Neural cell (in vitro differentiated cells): ENCODE results near the gene GIPC1. TPM values are rescaled to one million over a fixed set of nuclear protein-coding genes. Genes with fewer than 3 reads are reported as not detected.

Experiments used
- H2AFZ ChIP-seq: fragments of 200-600, 300-800 bp; sonication (generic), shearing (Covaris generic); 2 replicates; pipeline ENCODE4 v1.6.0; 2014; ENCODE audit warnings: low read depth, mild to moderate bottlenecking, antibody characterized with exemption, low read length, moderate library complexity
- H3F3A ChIP-seq: fragments of 200-600 bp; shearing (Covaris generic); 2 replicates; pipeline ENCODE4 v1.6.1; 2016; ENCODE audit warnings: mild to moderate bottlenecking, moderate library complexity, mixed read lengths, antibody characterized with exemption, low read length; ENCODE audit not compliant: insufficient read depth, poor library complexity, severe bottlenecking
- H3K27ac ChIP-seq: fragments of 200-600, 300-800 bp; sonication (generic), shearing (Covaris generic); 2 replicates; pipeline ENCODE4 v1.5.1; 2014; ENCODE audit warnings: mild to moderate bottlenecking, low read length, moderate library complexity
- H3K27me3 ChIP-seq: fragments of 300-800, 200-600 bp; sonication (generic), shearing (Covaris generic); 2 replicates; pipeline ENCODE4 v1.6.0; 2014; ENCODE audit warnings: mild to moderate bottlenecking, low read depth, low read length, moderate library complexity; ENCODE audit not compliant: insufficient read depth
- H3K36me3 ChIP-seq: fragments of 300-800, 200-600 bp; sonication (generic), shearing (Covaris generic); 2 replicates; pipeline ENCODE4 v1.5.1; 2014; ENCODE audit warnings: mild to moderate bottlenecking, antibody characterized with exemption, low read length, moderate library complexity; ENCODE audit not compliant: insufficient read depth
- H3K4me2 ChIP-seq: fragments of 300-800, 200-600 bp; sonication (generic), shearing (Covaris generic); 2 replicates; pipeline ENCODE4 v1.6.0; 2014; ENCODE audit warnings: mild to moderate bottlenecking, low read length
- H3K4me3 ChIP-seq: fragments of 300-800, 200-600 bp; sonication (generic), shearing (Covaris generic); 2 replicates; pipeline ENCODE4 v1.5.1; 2014; ENCODE audit warnings: mild to moderate bottlenecking, low read length, moderate library complexity
- H3K79me2 ChIP-seq: fragments of 200-600 bp; shearing (Covaris generic); replicated peaks from 2 replicates; pipeline ENCODE4 v1.6.0; 2014; ENCODE audit warnings: mild to moderate bottlenecking, low read length, moderate library complexity; ENCODE audit not compliant: insufficient read depth
- H3K9ac ChIP-seq: fragments of 300-800, 200-600 bp; sonication (generic), shearing (Covaris generic); 2 replicates; pipeline ENCODE4 v1.6.1; 2016; ENCODE audit warnings: mild to moderate bottlenecking, low read length, mixed read lengths
- H3K9me2 ChIP-seq: fragments of 200-600 bp; shearing (Covaris generic); 2 replicates; pipeline ENCODE4 v1.6.1; 2016; ENCODE audit warnings: mild to moderate bottlenecking, low read length, mixed read lengths; ENCODE audit not compliant: insufficient read depth
- H3K9me3 ChIP-seq: fragments of 200-600, 300-800 bp; sonication (generic), shearing (Covaris generic); 2 replicates; pipeline ENCODE4 v1.6.1; 2016; ENCODE audit warnings: mild to moderate bottlenecking, mixed run types, low read length, moderate library complexity, mixed read lengths
- H4K20me1 ChIP-seq: fragments of 200-600 bp; shearing (Covaris generic); 2 replicates; pipeline ENCODE4 v1.6.1; 2016; ENCODE audit warnings: mild to moderate bottlenecking, mixed run types; ENCODE audit not compliant: insufficient read depth
- EP300 ChIP-seq: fragments of 450-650 bp; conservative IDR thresholded peaks from 2 replicates; pipeline ENCODE4 v1.6.1; 2014; ENCODE audit warnings: antibody characterized with exemption, mild to moderate bottlenecking, moderate library complexity; ENCODE audit not compliant: poor library complexity, severe bottlenecking
- EZH2 ChIP-seq: fragments of 200-600, 300-800 bp; shearing (Covaris generic), sonication (generic); IDR thresholded peaks from 2 replicates; pipeline ENCODE4 v1.6.1; 2014; ENCODE audit warnings: antibody characterized with exemption, low read length, borderline replicate concordance, mild to moderate bottlenecking; ENCODE audit not compliant: insufficient read depth, poor library complexity, severe bottlenecking
- MXI1 ChIP-seq: fragments of 450-650 bp; conservative IDR thresholded peaks from 2 replicates; pipeline ENCODE4 v1.6.1; 2014; ENCODE audit warnings: antibody characterized with exemption, mild to moderate bottlenecking; ENCODE audit not compliant: poor library complexity, severe bottlenecking
- POLR2AphosphoS5 ChIP-seq: IDR thresholded peaks from 2 replicates; pipeline ENCODE4 v1.6.1; 2012
- RAD21 ChIP-seq: fragments of 450-650 bp; conservative IDR thresholded peaks from 2 replicates; pipeline ENCODE4 v1.6.1; 2014; ENCODE audit warnings: antibody characterized with exemption, mild to moderate bottlenecking, moderate library complexity
- SMC3 ChIP-seq: fragments of 450-650 bp; conservative IDR thresholded peaks from 2 replicates; pipeline ENCODE4 v1.6.1; 2014; ENCODE audit warnings: antibody characterized with exemption, mild to moderate bottlenecking, moderate library complexity; ENCODE audit not compliant: poor library complexity
- TAF1 ChIP-seq: IDR thresholded peaks from 2 replicates; pipeline ENCODE4 v1.6.1; 2012; ENCODE audit warnings: low read depth
- polyA plus RNA-seq: library from polyadenylated mRNA; depleted of rRNA; stranded (reverse); fragments of >200 nt; gene quantifications from 2 replicates; pipeline ENCODE4 v1.2.3, GENCODE V29; 2014
- TF ChIP-seq, protein P1 (sequence below): fragments of 450-650 bp; IDR thresholded peaks from 2 replicates; pipeline ENCODE4 v1.5.1; 2014; ENCODE audit warnings: antibody characterized with exemption, mild to moderate bottlenecking, moderate library complexity; ENCODE audit not compliant: poor library complexity, severe bottlenecking
- TF ChIP-seq, protein P2 (sequence below): IDR thresholded peaks from 2 replicates; pipeline ENCODE4 v1.6.1; 2012; ENCODE audit warnings: borderline replicate concordance

The GIPC1 gene
- polyA plus RNA-seq, 1 donor from 2014 or later: 128 TPM

DNA sequence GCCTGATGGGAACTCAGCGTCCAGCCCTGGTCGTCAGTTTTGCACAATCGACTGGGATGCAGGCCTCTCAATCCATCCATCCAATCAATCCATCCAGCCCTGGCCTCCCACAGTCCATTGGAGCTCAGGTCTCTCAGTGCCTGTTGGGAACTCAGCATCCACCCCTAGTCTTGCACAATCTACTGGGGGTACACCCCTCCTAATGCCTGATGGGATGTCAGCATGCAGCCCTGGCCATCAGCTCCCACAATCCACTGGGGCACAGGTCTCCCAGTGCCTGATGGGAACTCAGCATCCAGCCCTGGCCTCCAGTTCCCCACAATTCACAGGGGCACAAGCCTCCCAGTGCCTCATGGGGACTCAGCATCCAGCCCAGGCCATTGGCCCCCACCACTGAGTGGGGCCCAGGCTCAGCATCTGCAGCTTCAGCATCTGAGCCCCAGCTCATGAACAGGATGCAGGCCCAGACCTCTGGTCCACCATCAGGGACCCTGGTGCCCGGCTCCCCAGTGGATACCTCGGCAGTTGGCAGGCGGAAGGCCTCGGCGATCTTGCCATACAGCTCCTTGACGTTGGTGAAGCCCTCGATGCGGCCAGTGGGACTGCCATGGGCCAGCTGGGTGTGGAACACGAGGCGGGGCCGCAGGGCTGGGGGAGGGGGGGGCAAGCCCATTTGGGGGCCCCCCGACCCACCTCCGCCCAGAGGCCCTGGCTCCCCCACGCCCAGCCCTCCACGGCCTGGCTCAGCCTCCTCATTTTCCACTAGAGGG is 13.6 kb downstream of the GIPC1 start:
- H3K27me3 ChIP-seq: no peaks in the 10 kb centered on the region
- H4K20me1 ChIP-seq: no peaks in the 10 kb centered on the region
- H3K9me2 ChIP-seq: no peaks in the 10 kb centered on the region
- no peaks in the 10 kb centered on the region for H3K79me2 ChIP-seq
- H3K4me2 ChIP-seq: no peak overlapping the region
- H2AFZ ChIP-seq: no peak overlapping the region
- H3F3A ChIP-seq: no peaks in the 10 kb centered on the region
- H3K27ac ChIP-seq: no peak overlapping the region
- no peak overlapping the region for H3K9ac ChIP-seq
- H3K4me3 ChIP-seq: no peak overlapping the region
- no peaks in the 10 kb centered on the region for H3K9me3 ChIP-seq
- TF ChIP-seq TAF1 (no peak), SMC3 (no peak), POLR2AphosphoS5 (no peak), MXI1 (no peak), EZH2 (no peak), RAD21 (no peak), EP300 (no peak)
- TF ChIP-seq, protein P1, sequence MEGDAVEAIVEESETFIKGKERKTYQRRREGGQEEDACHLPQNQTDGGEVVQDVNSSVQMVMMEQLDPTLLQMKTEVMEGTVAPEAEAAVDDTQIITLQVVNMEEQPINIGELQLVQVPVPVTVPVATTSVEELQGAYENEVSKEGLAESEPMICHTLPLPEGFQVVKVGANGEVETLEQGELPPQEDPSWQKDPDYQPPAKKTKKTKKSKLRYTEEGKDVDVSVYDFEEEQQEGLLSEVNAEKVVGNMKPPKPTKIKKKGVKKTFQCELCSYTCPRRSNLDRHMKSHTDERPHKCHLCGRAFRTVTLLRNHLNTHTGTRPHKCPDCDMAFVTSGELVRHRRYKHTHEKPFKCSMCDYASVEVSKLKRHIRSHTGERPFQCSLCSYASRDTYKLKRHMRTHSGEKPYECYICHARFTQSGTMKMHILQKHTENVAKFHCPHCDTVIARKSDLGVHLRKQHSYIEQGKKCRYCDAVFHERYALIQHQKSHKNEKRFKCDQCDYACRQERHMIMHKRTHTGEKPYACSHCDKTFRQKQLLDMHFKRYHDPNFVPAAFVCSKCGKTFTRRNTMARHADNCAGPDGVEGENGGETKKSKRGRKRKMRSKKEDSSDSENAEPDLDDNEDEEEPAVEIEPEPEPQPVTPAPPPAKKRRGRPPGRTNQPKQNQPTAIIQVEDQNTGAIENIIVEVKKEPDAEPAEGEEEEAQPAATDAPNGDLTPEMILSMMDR: no peak
- TF ChIP-seq, protein P2, sequence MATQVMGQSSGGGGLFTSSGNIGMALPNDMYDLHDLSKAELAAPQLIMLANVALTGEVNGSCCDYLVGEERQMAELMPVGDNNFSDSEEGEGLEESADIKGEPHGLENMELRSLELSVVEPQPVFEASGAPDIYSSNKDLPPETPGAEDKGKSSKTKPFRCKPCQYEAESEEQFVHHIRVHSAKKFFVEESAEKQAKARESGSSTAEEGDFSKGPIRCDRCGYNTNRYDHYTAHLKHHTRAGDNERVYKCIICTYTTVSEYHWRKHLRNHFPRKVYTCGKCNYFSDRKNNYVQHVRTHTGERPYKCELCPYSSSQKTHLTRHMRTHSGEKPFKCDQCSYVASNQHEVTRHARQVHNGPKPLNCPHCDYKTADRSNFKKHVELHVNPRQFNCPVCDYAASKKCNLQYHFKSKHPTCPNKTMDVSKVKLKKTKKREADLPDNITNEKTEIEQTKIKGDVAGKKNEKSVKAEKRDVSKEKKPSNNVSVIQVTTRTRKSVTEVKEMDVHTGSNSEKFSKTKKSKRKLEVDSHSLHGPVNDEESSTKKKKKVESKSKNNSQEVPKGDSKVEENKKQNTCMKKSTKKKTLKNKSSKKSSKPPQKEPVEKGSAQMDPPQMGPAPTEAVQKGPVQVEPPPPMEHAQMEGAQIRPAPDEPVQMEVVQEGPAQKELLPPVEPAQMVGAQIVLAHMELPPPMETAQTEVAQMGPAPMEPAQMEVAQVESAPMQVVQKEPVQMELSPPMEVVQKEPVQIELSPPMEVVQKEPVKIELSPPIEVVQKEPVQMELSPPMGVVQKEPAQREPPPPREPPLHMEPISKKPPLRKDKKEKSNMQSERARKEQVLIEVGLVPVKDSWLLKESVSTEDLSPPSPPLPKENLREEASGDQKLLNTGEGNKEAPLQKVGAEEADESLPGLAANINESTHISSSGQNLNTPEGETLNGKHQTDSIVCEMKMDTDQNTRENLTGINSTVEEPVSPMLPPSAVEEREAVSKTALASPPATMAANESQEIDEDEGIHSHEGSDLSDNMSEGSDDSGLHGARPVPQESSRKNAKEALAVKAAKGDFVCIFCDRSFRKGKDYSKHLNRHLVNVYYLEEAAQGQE: no peak
- H3K36me3 ChIP-seq: no peaks in the 10 kb centered on the region

DNA sequence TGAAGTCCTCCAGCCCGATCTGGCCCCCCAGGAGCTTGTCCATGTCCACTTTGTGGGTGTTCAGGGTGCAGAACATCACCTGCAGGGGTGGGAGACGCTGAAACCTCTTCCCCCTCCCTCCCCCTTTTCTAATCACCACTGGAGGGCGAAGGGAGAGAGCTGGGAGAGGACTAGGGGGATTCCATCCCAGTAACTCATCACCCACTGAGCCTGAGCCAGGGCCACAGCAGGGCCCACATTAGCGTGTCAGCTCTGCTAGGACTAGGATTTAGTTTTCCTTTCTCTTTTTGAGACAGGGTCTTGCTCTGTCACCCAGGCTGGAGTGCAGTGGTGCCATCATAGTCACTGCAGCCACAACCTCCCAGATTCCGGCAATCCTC is 15.2 kb downstream of the GIPC1 start:
- Histone ChIP-seq H3K4me2 (no peak overlapping the region), H3K36me3 (no peaks in the 10 kb centered on the region), H3K27ac (no peak overlapping the region)

More for the DNA sequence above, 15.2 kb downstream of the GIPC1 start:
- Histone ChIP-seq H3K27me3 (no peaks in the 10 kb centered on the region), H2AFZ (no peak overlapping the region), H4K20me1 (no peaks in the 10 kb centered on the region), H3K79me2 (no peaks in the 10 kb centered on the region), H3K4me3 (no peak overlapping the region), H3K9ac (no peak overlapping the region), H3K9me2 (no peaks in the 10 kb centered on the region), H3F3A (no peaks in the 10 kb centered on the region), H3K9me3 (no peaks in the 10 kb centered on the region)
- TF ChIP-seq POLR2AphosphoS5 (no peak), EZH2 (no peak), TAF1 (no peak), EP300 (no peak), MXI1 (no peak), RAD21 (no peak), SMC3 (no peak)
- TF ChIP-seq, protein P2: no peak
- TF ChIP-seq, protein P1: no peak
